Breast epithelium (tissue), 3 donors: ENCODE results near the gene EIF3K.

Experiments used
- CTCF ChIP-seq, 3 donors: fragments of 450-650 bp; IDR thresholded peaks; one replicate each; pipeline ENCODE4 v1.5.1; 2016 to 2017; ENCODE audit warnings: antibody characterized with exemption in 3 of 3, mild to moderate bottlenecking in 3 of 3, moderate library complexity in 3 of 3
- POLR2A ChIP-seq: fragments of 450-650 bp; IDR thresholded peaks from one replicate; pipeline ENCODE4 v1.6.1; 2016; ENCODE audit warnings: antibody characterized with exemption, mild to moderate bottlenecking, moderate library complexity
- POLR2AphosphoS5 ChIP-seq, 3 donors: sonication (generic); formaldehyde crosslinking; IDR thresholded peaks; one replicate each; pipeline ENCODE4 v1.6.1; 2017; ENCODE audit warnings: antibody characterized with exemption in 3 of 3

- TF ChIP-seq POLR2A: no peak
- no peak for TF ChIP-seq CTCF (IDR thresholded peaks at IDR 0.05)
- TF ChIP-seq POLR2AphosphoS5 (IDR thresholded peaks at IDR 0.05): peak in 2 of 3 donors; percentile 53 to 55
Observed at GRCh38 chr19:38650911-38651584, 32.1 kb downstream of the EIF3K start.
